ENCODE results near the gene CA7. TPM values are rescaled to one million over a fixed set of nuclear protein-coding genes. Genes with fewer than 3 reads are reported as not detected.

Gene CA7
- total RNA-seq, 2 donors from 2014 or later = not detected

DNA sequence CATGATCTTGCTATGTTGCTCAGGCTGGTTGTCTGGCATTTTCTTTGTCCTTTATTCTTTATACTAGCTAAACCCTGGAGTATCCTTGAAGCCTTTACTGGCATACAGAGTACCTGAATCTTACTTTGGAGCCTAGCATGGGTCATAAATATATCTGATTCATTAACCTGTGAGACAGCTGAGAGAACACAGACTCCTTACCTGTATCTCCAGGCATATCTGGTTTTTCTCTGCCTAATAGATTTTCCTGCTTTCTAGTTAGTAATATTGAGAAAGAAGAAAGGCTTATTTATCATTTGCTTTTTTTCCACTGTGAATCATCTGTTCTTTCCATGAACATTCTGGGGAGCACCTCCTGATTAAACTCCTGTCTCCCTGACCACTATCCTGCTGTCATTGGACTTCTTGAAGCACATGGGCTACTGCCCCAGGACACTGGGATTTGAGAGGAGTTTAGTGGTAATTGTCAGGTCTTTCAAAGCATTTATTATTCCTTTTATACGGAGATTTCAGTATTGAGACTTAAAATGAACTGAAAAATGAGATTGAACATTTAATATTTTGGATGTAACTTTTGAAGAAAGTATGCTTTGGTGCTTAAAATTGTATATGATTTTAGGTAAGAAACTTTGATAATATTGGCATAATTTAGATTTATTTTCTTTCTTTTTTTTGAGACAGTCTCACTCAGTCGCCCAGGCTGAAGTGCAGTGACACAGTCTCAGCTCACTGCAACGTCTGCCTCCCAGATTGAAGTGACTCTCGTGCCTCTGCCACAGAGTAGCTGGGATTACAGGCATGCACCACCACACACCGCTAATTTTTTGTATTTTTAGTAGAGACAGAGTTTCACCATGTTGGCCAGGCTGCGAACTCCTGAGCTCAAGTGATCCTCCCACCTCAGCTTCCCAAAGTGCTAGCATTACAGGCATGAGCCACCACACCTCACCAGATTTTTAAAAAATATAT is 44.7 kb downstream of the CA7 start:
- no peak overlapping the region for H3K27ac ChIP-seq
- DNase-seq (ENCODE audit: low spot score) = no peak
- H3K36me3 ChIP-seq = peaks cover 15% of the 10 kb centered on the region
- no peaks in the 10 kb centered on the region for H3K9me3 ChIP-seq
- H3K4me1 ChIP-seq = no peaks in the 10 kb centered on the region
- TF ChIP-seq, protein P1, sequence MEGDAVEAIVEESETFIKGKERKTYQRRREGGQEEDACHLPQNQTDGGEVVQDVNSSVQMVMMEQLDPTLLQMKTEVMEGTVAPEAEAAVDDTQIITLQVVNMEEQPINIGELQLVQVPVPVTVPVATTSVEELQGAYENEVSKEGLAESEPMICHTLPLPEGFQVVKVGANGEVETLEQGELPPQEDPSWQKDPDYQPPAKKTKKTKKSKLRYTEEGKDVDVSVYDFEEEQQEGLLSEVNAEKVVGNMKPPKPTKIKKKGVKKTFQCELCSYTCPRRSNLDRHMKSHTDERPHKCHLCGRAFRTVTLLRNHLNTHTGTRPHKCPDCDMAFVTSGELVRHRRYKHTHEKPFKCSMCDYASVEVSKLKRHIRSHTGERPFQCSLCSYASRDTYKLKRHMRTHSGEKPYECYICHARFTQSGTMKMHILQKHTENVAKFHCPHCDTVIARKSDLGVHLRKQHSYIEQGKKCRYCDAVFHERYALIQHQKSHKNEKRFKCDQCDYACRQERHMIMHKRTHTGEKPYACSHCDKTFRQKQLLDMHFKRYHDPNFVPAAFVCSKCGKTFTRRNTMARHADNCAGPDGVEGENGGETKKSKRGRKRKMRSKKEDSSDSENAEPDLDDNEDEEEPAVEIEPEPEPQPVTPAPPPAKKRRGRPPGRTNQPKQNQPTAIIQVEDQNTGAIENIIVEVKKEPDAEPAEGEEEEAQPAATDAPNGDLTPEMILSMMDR (IDR thresholded peaks at IDR 0.05) = no peak
- H3K27me3 ChIP-seq = no peaks in the 10 kb centered on the region
- H3K4me3 ChIP-seq = no peak overlapping the region

DNA sequence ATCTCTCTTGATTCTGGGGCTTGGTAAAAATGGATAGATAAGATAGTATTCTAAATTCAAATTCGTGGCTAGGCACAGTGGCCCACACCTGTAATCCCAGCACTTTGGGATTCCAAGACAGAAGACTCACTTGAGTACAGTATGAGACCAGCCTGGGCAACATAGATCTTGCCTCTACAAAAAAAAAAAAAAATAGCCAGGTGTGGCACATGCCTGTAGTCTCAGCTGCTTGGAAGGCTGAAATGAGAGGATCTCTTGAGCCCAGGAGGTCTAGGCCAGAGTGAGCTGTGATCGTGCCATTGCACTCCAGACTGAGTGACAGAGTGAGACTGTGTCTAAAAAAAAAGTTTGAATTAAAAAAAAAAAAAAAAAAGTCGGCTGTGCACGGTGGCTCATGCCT is 45.4 kb downstream of the CA7 start:
- no peak overlapping the region for H3K4me3 ChIP-seq
- H3K36me3 ChIP-seq = peaks cover 11% of the 10 kb centered on the region
- no peaks in the 10 kb centered on the region for H3K4me1 ChIP-seq
- TF ChIP-seq, protein P1 (IDR thresholded peaks at IDR 0.05) = no peak
- DNase-seq (ENCODE audit: low spot score) = no peak
- no peaks in the 10 kb centered on the region for H3K9me3 ChIP-seq
- no peaks in the 10 kb centered on the region for H3K27me3 ChIP-seq
- no peak overlapping the region for H3K27ac ChIP-seq

DNA sequence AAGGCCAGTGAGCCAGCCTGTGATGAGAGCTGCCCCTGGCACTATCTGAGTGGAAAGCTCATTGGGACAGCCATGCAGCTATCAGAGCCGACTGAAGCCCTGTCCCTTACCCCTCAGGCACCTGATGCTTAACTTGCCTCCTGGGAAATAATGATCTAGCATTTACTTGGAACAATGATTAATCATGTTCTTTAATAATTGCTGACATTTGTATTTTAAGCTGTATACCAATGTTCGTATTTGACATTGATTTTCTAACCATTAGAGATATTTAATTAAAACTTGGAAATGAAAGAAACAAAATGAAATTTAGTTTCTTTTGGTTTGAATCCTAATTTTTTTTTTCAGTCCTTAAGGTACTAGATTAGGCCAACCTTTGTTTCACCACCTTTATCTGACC is 46.6 kb downstream of the CA7 start:
- H3K27ac ChIP-seq = no peak overlapping the region
- DNase-seq (ENCODE audit: low spot score) = no peak
- no peaks in the 10 kb centered on the region for H3K36me3 ChIP-seq
- H3K4me3 ChIP-seq = no peak overlapping the region
- no peaks in the 10 kb centered on the region for H3K9me3 ChIP-seq
- peaks cover 0 to 3% of the 10 kb centered on the region in 2 donors for H3K4me1 ChIP-seq
- TF ChIP-seq, protein P1 (IDR thresholded peaks at IDR 0.05) = no peak
- H3K27me3 ChIP-seq = no peaks in the 10 kb centered on the region

DNA sequence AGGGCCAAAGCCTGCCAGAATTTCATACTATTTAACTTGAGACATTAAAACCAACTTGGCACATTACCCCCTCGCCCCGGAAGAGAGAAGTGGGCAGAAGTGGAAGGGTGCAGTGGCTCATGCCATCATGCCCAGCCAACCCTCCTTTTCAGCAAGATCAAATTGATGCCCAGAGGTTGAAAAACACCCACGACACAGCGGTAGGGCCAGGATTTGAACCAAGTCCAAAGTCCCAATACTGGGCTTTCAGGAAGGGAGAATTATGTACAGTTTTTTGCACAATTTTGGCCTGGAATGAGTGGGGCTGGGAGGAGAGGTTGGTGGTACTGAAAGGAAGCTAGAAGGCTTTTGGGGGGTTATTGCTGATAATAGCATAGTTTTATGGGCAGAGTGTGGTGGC is 47.1 kb downstream of the CA7 start:
- H3K27ac ChIP-seq = no peak overlapping the region
- no peaks in the 10 kb centered on the region for H3K9me3 ChIP-seq
- peaks cover 0 to 3% of the 10 kb centered on the region in 2 donors for H3K4me1 ChIP-seq
- H3K4me3 ChIP-seq = no peak overlapping the region
- H3K27me3 ChIP-seq = no peaks in the 10 kb centered on the region
- H3K36me3 ChIP-seq = no peaks in the 10 kb centered on the region
- no peak for DNase-seq (ENCODE audit: low spot score)
- TF ChIP-seq, protein P1 (IDR thresholded peaks at IDR 0.05) = no peak

DNA sequence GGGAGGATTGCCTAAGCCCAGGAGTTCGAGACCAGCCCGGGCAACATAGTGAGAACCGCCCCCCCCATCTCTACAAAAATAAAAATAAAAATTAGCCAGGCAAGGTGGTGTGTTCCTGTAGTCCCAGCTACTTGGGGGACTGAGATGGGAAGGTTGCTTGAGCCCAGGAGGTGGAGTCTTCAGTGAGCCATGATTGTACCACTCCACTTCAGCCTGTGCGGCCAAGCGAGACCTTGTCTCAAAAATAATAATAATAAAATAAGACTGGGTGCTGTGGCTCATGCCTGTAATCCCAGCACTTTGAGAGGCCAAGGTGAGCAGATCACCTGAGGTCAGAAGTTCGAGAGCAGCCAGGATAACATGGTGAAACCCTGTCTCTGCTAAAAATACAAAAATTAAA is 47.6 kb downstream of the CA7 start:
- no peaks in the 10 kb centered on the region for H3K9me3 ChIP-seq
- H3K27ac ChIP-seq = no peak overlapping the region
- H3K36me3 ChIP-seq = no peaks in the 10 kb centered on the region
- H3K4me3 ChIP-seq = no peak overlapping the region
- H3K4me1 ChIP-seq = peaks cover 0 to 3% of the 10 kb centered on the region in 2 donors
- no peaks in the 10 kb centered on the region for H3K27me3 ChIP-seq
- TF ChIP-seq, protein P1 (IDR thresholded peaks at IDR 0.05) = no peak
- DNase-seq (ENCODE audit: low spot score) = no peak

All from right atrium auricular region (tissue), 2 donors.